HFFc6 (cell line): Measurements from ENCODE around the gene AUTS2. TPM values are rescaled to one million over a fixed set of nuclear protein-coding genes. Genes with fewer than 3 reads are reported as not detected.

Source experiments
- DNase-seq: peaks from one replicate; pipeline ENCODE4 v3.0.0-alpha.2; 2018
- H3K27ac Mint-ChIP-seq: 2 replicates; pipeline ENCODE4 v1.8.0; 2020; ENCODE audit warnings: mild to moderate bottlenecking, mixed read lengths
- H3K27me3 Mint-ChIP-seq: 2 replicates; pipeline ENCODE4 v1.8.0; 2021; ENCODE audit warnings: mild to moderate bottlenecking, moderate library complexity, mixed read lengths; ENCODE audit not compliant: insufficient read depth
- H3K36me3 Mint-ChIP-seq: 2 replicates; pipeline ENCODE4 v1.8.0; 2021; ENCODE audit warnings: low read depth, mixed read lengths
- H3K4me1 Mint-ChIP-seq: 2 replicates; pipeline ENCODE4 v1.8.0; 2020; ENCODE audit warnings: low read depth, mixed read lengths
- H3K4me3 Mint-ChIP-seq: 2 replicates; pipeline ENCODE4 v1.8.0; 2020; ENCODE audit warnings: mild to moderate bottlenecking, moderate library complexity, mixed read lengths
- H3K9me3 Mint-ChIP-seq: 2 replicates; pipeline ENCODE4 v1.8.0; 2020; ENCODE audit warnings: mild to moderate bottlenecking, mixed read lengths
- total RNA-seq, 6 experiments: library from RNA; stranded (reverse); fragmentation: NEBNext Ultra II Directional; extraction: Animal tissue kit (Norgen Biotek cat#: 25700); gene quantifications; 2 replicates in 1 of 6; 3 replicates in 5 of 6; pipeline ENCODE4 v1.2.3, GENCODE V29; 2021
- TF ChIP-seq, protein P1 (sequence below): fragments of 200-600 bp; sonication (generic); IDR thresholded peaks from 2 replicates; pipeline ENCODE4 v1.5.0; 2021; ENCODE audit warnings: antibody characterized with exemption, mild to moderate bottlenecking

AUTS2 gene
- total RNA-seq, 6 experiments from 2014 or later, result 0.02 to 0.19 (median 0.16) TPM; not detected in 2

DNA sequence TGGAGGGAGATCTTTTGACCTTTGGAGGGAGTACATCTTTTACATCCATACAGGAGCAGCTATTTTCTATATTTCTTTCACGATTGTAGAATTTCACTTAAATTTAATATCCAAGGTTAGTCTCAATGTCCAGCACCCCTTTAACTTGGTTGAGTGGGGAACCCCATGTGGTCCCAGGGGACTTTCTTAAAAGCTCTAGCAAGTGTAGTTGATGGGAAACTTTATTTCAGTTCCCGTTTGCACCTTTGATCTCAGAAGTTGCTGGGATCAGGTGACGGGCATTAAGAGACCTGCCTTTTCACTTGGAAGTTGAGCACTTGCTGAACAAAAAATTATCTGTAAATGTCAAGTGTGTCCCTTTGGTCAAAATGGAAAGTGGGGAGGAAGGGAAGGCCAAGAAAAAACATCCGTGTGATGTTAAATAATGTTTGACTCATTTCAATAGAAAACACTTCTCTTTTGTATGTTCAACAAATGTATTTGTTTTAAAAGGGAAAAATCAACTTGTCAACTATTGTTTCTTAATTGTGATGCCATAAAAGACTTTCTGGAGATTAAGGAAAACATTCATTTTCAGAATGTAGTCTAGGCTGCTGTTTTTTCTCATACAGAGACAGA lies 1163.5 kb downstream of the AUTS2 start:
- TF ChIP-seq, protein P1, sequence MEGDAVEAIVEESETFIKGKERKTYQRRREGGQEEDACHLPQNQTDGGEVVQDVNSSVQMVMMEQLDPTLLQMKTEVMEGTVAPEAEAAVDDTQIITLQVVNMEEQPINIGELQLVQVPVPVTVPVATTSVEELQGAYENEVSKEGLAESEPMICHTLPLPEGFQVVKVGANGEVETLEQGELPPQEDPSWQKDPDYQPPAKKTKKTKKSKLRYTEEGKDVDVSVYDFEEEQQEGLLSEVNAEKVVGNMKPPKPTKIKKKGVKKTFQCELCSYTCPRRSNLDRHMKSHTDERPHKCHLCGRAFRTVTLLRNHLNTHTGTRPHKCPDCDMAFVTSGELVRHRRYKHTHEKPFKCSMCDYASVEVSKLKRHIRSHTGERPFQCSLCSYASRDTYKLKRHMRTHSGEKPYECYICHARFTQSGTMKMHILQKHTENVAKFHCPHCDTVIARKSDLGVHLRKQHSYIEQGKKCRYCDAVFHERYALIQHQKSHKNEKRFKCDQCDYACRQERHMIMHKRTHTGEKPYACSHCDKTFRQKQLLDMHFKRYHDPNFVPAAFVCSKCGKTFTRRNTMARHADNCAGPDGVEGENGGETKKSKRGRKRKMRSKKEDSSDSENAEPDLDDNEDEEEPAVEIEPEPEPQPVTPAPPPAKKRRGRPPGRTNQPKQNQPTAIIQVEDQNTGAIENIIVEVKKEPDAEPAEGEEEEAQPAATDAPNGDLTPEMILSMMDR, result no peak
- Mint-ChIP-seq H3K4me3 (no peak overlapping the region), H3K9me3 (peaks cover 51% of the 10 kb centered on the region), H3K36me3 (peaks cover 4% of the 10 kb centered on the region; the same call in 1 of the 2 replicates), H3K27ac (no peak overlapping the region), H3K4me1 (no peaks in the 10 kb centered on the region), H3K27me3 (no peaks in the 10 kb centered on the region)
- no peak for DNase-seq

DNA sequence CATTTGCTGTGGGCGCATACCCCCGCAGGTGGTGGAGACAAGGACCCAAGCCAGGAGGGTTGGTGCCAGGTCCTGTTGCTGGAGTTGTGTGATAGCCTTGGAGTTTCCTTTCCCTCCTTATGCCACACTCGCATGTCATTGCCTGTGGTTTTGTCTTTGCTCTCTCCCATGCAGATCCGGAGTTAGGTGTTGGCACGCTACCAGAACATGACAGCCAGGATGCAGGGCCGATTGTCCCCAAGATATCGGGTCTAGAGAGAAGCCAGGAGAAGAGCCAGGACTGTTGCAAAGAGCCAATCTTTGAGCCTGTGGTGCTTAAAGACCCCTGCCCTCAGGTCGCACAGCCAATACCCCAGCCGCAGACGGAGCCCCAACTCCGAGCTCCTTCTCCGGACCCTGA lies 1164.4 kb downstream of the AUTS2 start:
- Mint-ChIP-seq H3K9me3 (peaks cover 51% of the 10 kb centered on the region), H3K36me3 (peaks cover 4% of the 10 kb centered on the region; the same call in 1 of the 2 replicates), H3K4me3 (no peak overlapping the region), H3K4me1 (no peaks in the 10 kb centered on the region), H3K27ac (no peak overlapping the region), H3K27me3 (no peaks in the 10 kb centered on the region)
- no peak for DNase-seq
- TF ChIP-seq, protein P1, result no peak

DNA sequence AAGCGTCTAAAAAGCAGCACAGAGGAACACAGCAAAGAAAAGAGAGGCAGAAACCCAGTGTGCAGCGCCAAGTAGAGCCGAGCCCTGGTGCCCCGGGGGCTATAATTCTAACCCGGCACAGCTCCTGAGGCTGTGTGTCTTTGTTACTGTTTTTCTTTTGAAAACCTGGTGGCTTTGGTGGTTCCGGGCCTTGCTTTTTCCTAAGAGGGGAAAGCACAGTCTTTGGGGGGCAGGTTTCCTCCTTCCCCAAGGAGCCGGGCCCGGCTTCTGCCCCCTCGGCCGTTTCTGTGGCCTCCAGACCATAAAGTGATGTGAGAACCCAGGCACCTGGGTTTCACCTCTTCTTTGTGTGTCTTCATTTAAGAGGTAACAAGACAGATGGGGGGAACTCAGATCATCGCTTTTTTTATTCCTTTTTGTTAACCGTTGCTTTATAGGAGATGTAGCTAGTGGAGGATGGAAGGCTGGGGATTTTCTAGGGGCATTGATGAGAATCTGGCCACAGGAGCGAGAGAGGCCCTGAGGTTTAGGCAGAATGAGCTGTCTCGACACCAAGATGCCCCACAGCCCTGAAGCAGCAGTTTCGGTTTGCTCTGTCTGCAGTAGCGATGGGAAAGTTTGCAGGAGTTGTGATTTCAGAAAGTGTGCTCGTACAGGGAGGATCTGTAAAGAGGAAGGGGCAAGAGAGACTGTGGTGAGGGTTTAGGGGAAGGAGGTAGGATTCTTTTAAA lies 1165.9 kb downstream of the AUTS2 start:
- H3K4me1 Mint-ChIP-seq, result no peaks in the 10 kb centered on the region
- peaks cover 4% of the 10 kb centered on the region; the same call in 1 of the 2 replicates for H3K36me3 Mint-ChIP-seq
- no peak overlapping the region for H3K27ac Mint-ChIP-seq
- no peak for DNase-seq
- no peak overlapping the region for H3K4me3 Mint-ChIP-seq
- peaks cover 56% of the 10 kb centered on the region for H3K9me3 Mint-ChIP-seq
- TF ChIP-seq, protein P1, result no peak
- H3K27me3 Mint-ChIP-seq, result no peaks in the 10 kb centered on the region

DNA sequence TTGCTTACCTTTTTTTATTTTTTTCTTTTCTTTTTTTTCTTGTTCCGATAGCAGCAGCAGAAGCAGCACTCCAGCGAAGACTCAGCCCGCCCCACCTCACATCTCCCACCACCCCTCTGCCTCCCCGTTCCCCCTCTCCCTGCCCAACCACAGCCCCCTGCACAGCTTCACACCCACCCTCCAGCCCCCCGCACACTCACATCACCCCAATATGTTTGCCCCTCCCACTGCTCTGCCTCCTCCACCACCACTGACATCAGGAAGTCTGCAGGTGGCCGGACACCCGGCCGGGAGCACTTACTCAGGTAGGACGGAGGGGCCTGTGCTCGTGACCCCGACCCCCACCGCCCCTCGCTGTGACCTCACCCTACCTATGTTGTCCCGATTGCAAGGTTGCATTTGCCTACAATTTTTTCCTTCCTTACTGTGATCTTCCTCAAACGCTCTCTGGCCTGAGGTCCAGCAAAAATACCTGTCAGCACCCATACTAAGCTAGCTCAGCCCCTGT lies 1166.5 kb downstream of the AUTS2 start:
- TF ChIP-seq, protein P1, result no peak
- Mint-ChIP-seq H3K4me3 (no peak overlapping the region), H3K27ac (no peak overlapping the region), H3K27me3 (no peaks in the 10 kb centered on the region), H3K36me3 (peaks cover 4% of the 10 kb centered on the region; the same call in 1 of the 2 replicates), H3K9me3 (peaks cover 56% of the 10 kb centered on the region), H3K4me1 (no peaks in the 10 kb centered on the region)
- no peak for DNase-seq

DNA sequence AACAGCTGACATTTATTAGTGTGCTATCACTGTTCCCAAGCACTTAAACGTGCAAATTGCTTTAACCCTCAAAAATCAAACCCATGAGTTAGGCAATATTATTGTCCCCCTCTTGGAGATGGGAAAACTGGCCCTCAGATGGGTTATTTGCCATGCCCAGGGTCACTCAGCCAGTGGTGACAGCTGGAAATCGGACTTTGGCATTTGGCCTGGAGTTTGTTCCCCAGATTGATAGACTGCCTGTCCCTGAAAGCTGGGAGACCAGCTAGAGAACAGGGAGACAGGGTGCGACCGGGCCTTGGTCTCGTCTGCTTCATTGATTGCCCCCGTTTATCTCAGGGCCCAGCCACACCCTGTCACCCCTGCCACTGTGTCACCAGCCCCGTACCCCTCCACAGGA lies 1167.4 kb downstream of the AUTS2 start:
- H3K4me1 Mint-ChIP-seq, result no peaks in the 10 kb centered on the region
- peaks cover 56% of the 10 kb centered on the region for H3K9me3 Mint-ChIP-seq
- no peak overlapping the region for H3K27ac Mint-ChIP-seq
- H3K36me3 Mint-ChIP-seq, result peaks cover 4% of the 10 kb centered on the region; the same call in 1 of the 2 replicates
- H3K27me3 Mint-ChIP-seq, result no peaks in the 10 kb centered on the region
- TF ChIP-seq, protein P1, result no peak
- no peak for DNase-seq
- H3K4me3 Mint-ChIP-seq, result no peak overlapping the region
